A549 (cell line): ENCODE results near the gene DVL2. TPM values are rescaled to one million over a fixed set of nuclear protein-coding genes. Genes with fewer than 3 reads are reported as not detected.

Experiments used
- ATAC-seq, 2 experiments: fragments of 200-7000 bp in 1 of 2; fragments of >200 bp in 1 of 2; cut with Nextera tagmentation in 1 of 2; cut with Tn5 transposase in 1 of 2; 3 replicates each; pipeline versions ENCODE4 v1.8.0 to v1.9.1; 2018 to 2020; ENCODE audit warnings: mild to moderate bottlenecking in 1 of 2, moderate library complexity in 1 of 2
- CTCF ChIA-PET: fragments of 300-600 bp; sonication (Branson Sonifier 250); formaldehyde crosslinking; extraction: SDS; loops from one replicate; lab custom pipeline; 2021; ENCODE audit warnings: antibody characterized with exemption, inconsistent platforms; lab: Yijun Ruan, JAX
- POLR2A ChIA-PET: fragments of 350-600 bp; formaldehyde crosslinking; extraction: SDS; loops from one replicate; lab custom pipeline; 2021; ENCODE audit warnings: antibody characterized with exemption, inconsistent platforms; lab: Yijun Ruan, JAX
- DNase-seq, 2 experiments: peaks; one replicate each; pipeline versions ENCODE4 v3.0.0 to v3.0.0-alpha.2; 2011 to 2016; ENCODE audit warnings: low read depth in 1 of 2, low spot score in 1 of 2
- FAIRE-seq: peaks from 2 replicates; lab custom pipeline; 2011; peaks lifted over from hg19 to GRCh38; lab: Jason Lieb, UNC
- H3K27ac ChIP-seq, 2 experiments: fragments of >200 bp; sonication (Bioruptor Twin); formaldehyde crosslinking; 3 replicates each; pipeline ENCODE4 v1.5.1; 2016 to 2017
- H3K4me1 ChIP-seq: fragments of >200 bp; sonication (Bioruptor Twin); formaldehyde crosslinking; 3 replicates; pipeline ENCODE4 v1.6.1; 2016
- H3K4me2 ChIP-seq: fragments of >200 bp; sonication (Bioruptor Twin); formaldehyde crosslinking; 3 replicates; pipeline ENCODE4 v1.6.1; 2016
- H3K4me3 ChIP-seq: fragments of >200 bp; sonication (Bioruptor Twin); formaldehyde crosslinking; 3 replicates; pipeline ENCODE4 v1.5.1; 2016
- H3K9me3 ChIP-seq: fragments of >200 bp; sonication (Bioruptor Twin); formaldehyde crosslinking; 3 replicates; pipeline ENCODE4 v1.6.1; 2016
- CBX2 ChIP-seq: fragments of 200-600 bp; sonication (generic); IDR thresholded peaks from 2 replicates; pipeline ENCODE4 v1.6.1; 2016; ENCODE audit warnings: low read depth, mild to moderate bottlenecking, borderline replicate concordance
- CEBPB ChIP-seq, 2 experiments: fragments of >200 bp in 1 of 2; sonication (Bioruptor Twin) in 1 of 2; formaldehyde crosslinking in 1 of 2; IDR thresholded peaks; 2 replicates each; pipeline ENCODE4 v1.6.1; 2012 to 2016
- CHD2 ChIP-seq: fragments of 150-350 bp; IDR thresholded peaks from 2 replicates; pipeline ENCODE4 v1.6.1; 2014; ENCODE audit warnings: low read length; ENCODE audit not compliant: partially characterized antibody
- CHD4 ChIP-seq: fragments of 200-600 bp; sonication (generic); IDR thresholded peaks from 2 replicates; pipeline ENCODE4 v1.6.1; 2016; ENCODE audit warnings: antibody characterized with exemption, mild to moderate bottlenecking, borderline replicate concordance
- EHF ChIP-seq: fragments of 250-450 bp; sonication (Bioruptor Pico); IDR thresholded peaks from 2 replicates; pipeline ENCODE4 v1.5.0; 2020; ENCODE audit warnings: mild to moderate bottlenecking
- EP300 ChIP-seq, 2 experiments: fragments of >200 bp; sonication (Bioruptor Twin); formaldehyde crosslinking; IDR thresholded peaks; 2 replicates in 1 of 2; 3 replicates in 1 of 2; pipeline ENCODE4 v1.6.1; 2016 to 2017
- FOSB ChIP-seq: fragments of 250-450 bp; sonication (Bioruptor Pico); IDR thresholded peaks from 2 replicates; pipeline ENCODE4 v1.5.0; 2020; ENCODE audit warnings: mild to moderate bottlenecking, moderate library complexity
- FOSL2 ChIP-seq, 2 experiments: fragments of 450-650 bp in 1 of 2; fragments of >200 bp in 1 of 2; sonication (Bioruptor Twin) in 1 of 2; formaldehyde crosslinking; IDR thresholded peaks; 2 replicates each; pipeline versions ENCODE4 v1.5.0 to v1.6.1; 2016 to 2020; ENCODE audit warnings: mild to moderate bottlenecking in 1 of 2, moderate library complexity in 1 of 2
- FOXS1 ChIP-seq: fragments of 250-450 bp; sonication (Bioruptor Pico); IDR thresholded peaks from 2 replicates; pipeline ENCODE4 v1.5.0; 2020; ENCODE audit warnings: mild to moderate bottlenecking, moderate library complexity
- GATA3 ChIP-seq: IDR thresholded peaks from 2 replicates; pipeline ENCODE4 v1.6.1; 2012; ENCODE audit warnings: borderline replicate concordance
- HDAC2 ChIP-seq: fragments of 200-600 bp; sonication (generic); IDR thresholded peaks from 2 replicates; pipeline ENCODE4 v1.6.1; 2016
- JUNB ChIP-seq: fragments of >200 bp; sonication (Bioruptor Twin); formaldehyde crosslinking; IDR thresholded peaks from 2 replicates; pipeline ENCODE4 v1.6.1; 2016
- KDM1A ChIP-seq: fragments of 200-600 bp; sonication (generic); IDR thresholded peaks from 2 replicates; pipeline ENCODE4 v1.6.1; 2016; ENCODE audit warnings: low read depth, mild to moderate bottlenecking
- NPAS2 ChIP-seq: fragments of 250-450 bp; sonication (Bioruptor Pico); IDR thresholded peaks from 2 replicates; pipeline ENCODE4 v1.8.0; 2022; ENCODE audit warnings: mild to moderate bottlenecking, moderate library complexity, borderline replicate concordance
- PHF8 ChIP-seq: fragments of 200-600 bp; sonication (generic); IDR thresholded peaks from 2 replicates; pipeline ENCODE4 v1.6.1; 2016; ENCODE audit warnings: low read depth, mild to moderate bottlenecking, antibody characterized with exemption, moderate library complexity, borderline replicate concordance
- POLR2A ChIP-seq: IDR thresholded peaks from 2 replicates; pipeline ENCODE4 v1.6.1; 2012; ENCODE audit warnings: mild to moderate bottlenecking, low read length
- RARB ChIP-seq: fragments of 250-450 bp; sonication (Bioruptor Pico); IDR thresholded peaks from 2 replicates; pipeline ENCODE4 v1.8.0; 2021; ENCODE audit warnings: mild to moderate bottlenecking, moderate library complexity
- RCOR1 ChIP-seq: fragments of 150-350 bp; IDR thresholded peaks from 2 replicates; pipeline ENCODE4 v1.6.1; 2014; ENCODE audit warnings: antibody characterized with exemption, low read length, low read depth
- RFX5 ChIP-seq: fragments of 450-650 bp; IDR thresholded peaks from 2 replicates; pipeline ENCODE4 v1.7.1; 2014; ENCODE audit warnings: antibody characterized with exemption, mild to moderate bottlenecking, moderate library complexity
- RNF2 ChIP-seq: fragments of 200-600 bp; sonication (generic); IDR thresholded peaks from 2 replicates; pipeline ENCODE4 v1.6.1; 2016; ENCODE audit warnings: low read depth, mild to moderate bottlenecking, antibody characterized with exemption, moderate library complexity, borderline replicate concordance
- SMC3 ChIP-seq: fragments of >200 bp; sonication (Bioruptor Twin); formaldehyde crosslinking; IDR thresholded peaks from 3 replicates; pipeline ENCODE4 v1.6.1; 2018; ENCODE audit warnings: inconsistent platforms
- TP53 ChIP-seq: fragments of 250-450 bp; sonication (Bioruptor Pico); IDR thresholded peaks from 2 replicates; pipeline ENCODE4 v1.5.0; 2021; ENCODE audit warnings: mild to moderate bottlenecking, moderate library complexity
- WGBS: methylation state at CpG from one replicate; pipeline ENCODE4 v1.1.6; 2017; ENCODE audit errors: missing lambda C conversion rate; 5-methylcytosine and 5-hydroxymethylcytosine counted together
- polyA plus RNA-seq, 4 experiments: library from polyadenylated mRNA; depleted of rRNA in 3 of 4; stranded (reverse); fragments of >200 nt; fragmentation: RNase III in 1 of 4; extraction: RNeasy Plus Mini Kit Qiagen cat#74134 plus additional on column Dnase treatment in 1 of 4; gene quantifications; 2 replicates in 3 of 4; 3 replicates in 1 of 4; pipeline ENCODE4 v1.2.3, GENCODE V29; 2011 to 2017
- TF ChIP-seq, protein P1 (sequence below): fragments of 200-600 bp; sonication (generic); IDR thresholded peaks from 2 replicates; pipeline ENCODE4 v1.6.1; 2016; ENCODE audit warnings: antibody characterized with exemption, mild to moderate bottlenecking, moderate library complexity
- TF ChIP-seq, protein P2 (sequence below): fragments of 450-650 bp; IDR thresholded peaks from 2 replicates; pipeline ENCODE4 v1.6.1; 2014; ENCODE audit warnings: antibody characterized with exemption
- TF ChIP-seq, protein P3 (sequence below): IDR thresholded peaks from 2 replicates; pipeline ENCODE4 v1.6.1; 2012
- TF ChIP-seq, protein P4 (sequence below): fragments of 250-450 bp; sonication (Bioruptor Pico); IDR thresholded peaks from 2 replicates; pipeline ENCODE4 v1.5.0; 2020; ENCODE audit warnings: low read depth, mild to moderate bottlenecking, moderate library complexity

Gene DVL2
- polyA plus RNA-seq, 2 of the 4 experiments (the other 2 are of a cell fraction) = 5.7 to 40.4 TPM

DNA sequence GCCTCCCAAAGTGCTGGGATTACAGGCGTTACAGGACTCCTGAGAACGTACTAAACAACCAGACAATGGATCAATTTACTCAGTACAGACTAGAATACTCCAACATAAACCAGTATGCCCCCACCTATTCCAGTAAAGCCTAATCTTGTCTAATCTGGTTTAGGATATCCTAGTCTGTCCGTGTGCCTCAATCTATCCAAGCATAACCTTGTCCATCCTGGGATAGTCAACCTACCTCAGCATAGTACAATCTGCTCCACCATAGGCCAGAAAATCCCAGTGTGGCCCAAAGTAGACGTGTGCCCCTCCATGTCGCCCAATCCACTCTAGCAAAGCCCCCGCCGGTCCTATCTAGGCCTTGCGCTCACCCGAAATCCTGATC lies 625 bp downstream of the DVL2 start (continued):
- TF ChIP-seq, protein P1, sequence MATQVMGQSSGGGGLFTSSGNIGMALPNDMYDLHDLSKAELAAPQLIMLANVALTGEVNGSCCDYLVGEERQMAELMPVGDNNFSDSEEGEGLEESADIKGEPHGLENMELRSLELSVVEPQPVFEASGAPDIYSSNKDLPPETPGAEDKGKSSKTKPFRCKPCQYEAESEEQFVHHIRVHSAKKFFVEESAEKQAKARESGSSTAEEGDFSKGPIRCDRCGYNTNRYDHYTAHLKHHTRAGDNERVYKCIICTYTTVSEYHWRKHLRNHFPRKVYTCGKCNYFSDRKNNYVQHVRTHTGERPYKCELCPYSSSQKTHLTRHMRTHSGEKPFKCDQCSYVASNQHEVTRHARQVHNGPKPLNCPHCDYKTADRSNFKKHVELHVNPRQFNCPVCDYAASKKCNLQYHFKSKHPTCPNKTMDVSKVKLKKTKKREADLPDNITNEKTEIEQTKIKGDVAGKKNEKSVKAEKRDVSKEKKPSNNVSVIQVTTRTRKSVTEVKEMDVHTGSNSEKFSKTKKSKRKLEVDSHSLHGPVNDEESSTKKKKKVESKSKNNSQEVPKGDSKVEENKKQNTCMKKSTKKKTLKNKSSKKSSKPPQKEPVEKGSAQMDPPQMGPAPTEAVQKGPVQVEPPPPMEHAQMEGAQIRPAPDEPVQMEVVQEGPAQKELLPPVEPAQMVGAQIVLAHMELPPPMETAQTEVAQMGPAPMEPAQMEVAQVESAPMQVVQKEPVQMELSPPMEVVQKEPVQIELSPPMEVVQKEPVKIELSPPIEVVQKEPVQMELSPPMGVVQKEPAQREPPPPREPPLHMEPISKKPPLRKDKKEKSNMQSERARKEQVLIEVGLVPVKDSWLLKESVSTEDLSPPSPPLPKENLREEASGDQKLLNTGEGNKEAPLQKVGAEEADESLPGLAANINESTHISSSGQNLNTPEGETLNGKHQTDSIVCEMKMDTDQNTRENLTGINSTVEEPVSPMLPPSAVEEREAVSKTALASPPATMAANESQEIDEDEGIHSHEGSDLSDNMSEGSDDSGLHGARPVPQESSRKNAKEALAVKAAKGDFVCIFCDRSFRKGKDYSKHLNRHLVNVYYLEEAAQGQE = no peak
- no peak for TF ChIP-seq SMC3
- TF ChIP-seq CBX2 = no peak
- no peak for TF ChIP-seq CEBPB (IDR thresholded peaks at IDR 0.05)
- no peak for TF ChIP-seq FOXS1 (CRISPR knock-in tag)
- no peak for TF ChIP-seq EHF (CRISPR knock-in tag)
- no peak for TF ChIP-seq CHD2
- TF ChIP-seq, protein P2, sequence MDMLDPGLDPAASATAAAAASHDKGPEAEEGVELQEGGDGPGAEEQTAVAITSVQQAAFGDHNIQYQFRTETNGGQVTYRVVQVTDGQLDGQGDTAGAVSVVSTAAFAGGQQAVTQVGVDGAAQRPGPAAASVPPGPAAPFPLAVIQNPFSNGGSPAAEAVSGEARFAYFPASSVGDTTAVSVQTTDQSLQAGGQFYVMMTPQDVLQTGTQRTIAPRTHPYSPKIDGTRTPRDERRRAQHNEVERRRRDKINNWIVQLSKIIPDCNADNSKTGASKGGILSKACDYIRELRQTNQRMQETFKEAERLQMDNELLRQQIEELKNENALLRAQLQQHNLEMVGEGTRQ = no peak

DNA sequence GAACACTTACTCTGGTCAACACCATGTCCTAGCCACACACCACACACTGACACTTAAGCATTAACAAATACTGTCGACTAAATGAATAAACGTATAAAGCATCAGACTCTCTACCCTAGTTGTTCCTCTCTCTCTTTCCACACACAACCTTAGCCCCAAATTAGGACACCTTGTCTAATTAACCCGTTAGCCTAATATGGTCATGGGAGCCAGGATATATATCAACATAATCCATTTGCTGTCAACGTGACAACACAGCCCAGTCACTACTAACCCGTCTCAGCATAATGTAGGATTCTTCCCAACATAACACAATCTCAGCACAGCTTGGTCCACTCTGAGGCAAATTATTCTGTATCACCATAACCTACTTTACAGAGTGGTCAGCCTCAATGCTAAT lies 2.2 kb downstream of the DVL2 start:
- no peak overlapping the region for H3K27ac ChIP-seq
- CTCF ChIA-PET = interaction anchor here (0.5 to 17.3 kb wide), 5 partner anchors 10 to 186 kb away, joined by 3 to 169 read pairs (median 7); partner anchors contain the start of genes ACADVL and DLG4
- ATAC-seq = no peak
- WGBS = 93% methylated on average over 5 of the region's 5 CpGs
- DNase-seq = no peak
- FAIRE-seq = peak; percentile 28
- no peak for TF ChIP-seq FOSB (CRISPR knock-in tag)
- no peak for TF ChIP-seq EP300 (IDR thresholded peaks at IDR 0.05)
- TF ChIP-seq GATA3 = no peak
- no peak for TF ChIP-seq RARB (CRISPR knock-in tag)
- no peak for TF ChIP-seq KDM1A
- peak overlapping the region; percentile 92 for H3K4me2 ChIP-seq
- H3K9me3 ChIP-seq = no peaks in the 10 kb centered on the region
- peaks cover 49% of the 10 kb centered on the region for H3K4me1 ChIP-seq
- no peak overlapping the region for H3K4me3 ChIP-seq
- POLR2A ChIA-PET = interaction anchor here (0.7 kb wide), 1 partner anchor 17 kb away, joined by 3 read pairs; no protein-coding TSS in a partner anchor

DNA sequence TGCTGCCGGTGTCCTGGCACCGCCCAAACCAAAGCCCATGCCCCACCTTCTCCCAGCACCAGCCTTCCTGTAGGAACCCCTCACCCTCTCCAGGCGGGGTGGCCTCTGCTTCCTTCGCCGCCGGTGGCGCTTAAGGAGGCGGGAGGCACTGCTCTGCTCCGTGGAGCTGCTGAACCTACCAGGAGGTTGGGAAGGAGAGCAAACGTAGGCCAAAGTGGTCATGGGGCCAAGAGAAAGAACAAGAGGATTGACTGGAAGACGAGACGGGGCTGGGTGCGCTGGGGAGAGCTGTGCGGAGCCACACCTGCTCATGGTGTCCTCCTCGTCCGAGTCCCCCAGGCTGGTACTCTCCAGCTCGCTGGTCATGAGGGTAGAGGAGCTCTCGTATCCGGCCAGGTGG lies 4.8 kb downstream of the DVL2 start:
- CTCF ChIA-PET = interaction anchor here (1.4 to 17.3 kb wide), 4 partner anchors 8 to 184 kb away, joined by 4 to 169 read pairs (median 6); partner anchors contain the start of genes ACADVL and DLG4
- TF ChIP-seq RFX5 = no peak
- TF ChIP-seq HDAC2 = no peak
- no peak for TF ChIP-seq EHF (CRISPR knock-in tag)
- TF ChIP-seq, protein P3, sequence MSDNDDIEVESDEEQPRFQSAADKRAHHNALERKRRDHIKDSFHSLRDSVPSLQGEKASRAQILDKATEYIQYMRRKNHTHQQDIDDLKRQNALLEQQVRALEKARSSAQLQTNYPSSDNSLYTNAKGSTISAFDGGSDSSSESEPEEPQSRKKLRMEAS = no peak
- no peak for TF ChIP-seq PHF8
- TF ChIP-seq JUNB = no peak
- TF ChIP-seq FOSL2 (IDR thresholded peaks at IDR 0.05) = no peak
- TF ChIP-seq FOSL2 (CRISPR knock-in tag; IDR thresholded peaks at IDR 0.05) = no peak
- no peak for TF ChIP-seq CHD4
- no peak for TF ChIP-seq RNF2
- TF ChIP-seq TP53 (CRISPR knock-in tag) = no peak
- no peak for TF ChIP-seq RCOR1
- TF ChIP-seq CBX2 = no peak
- no peak for TF ChIP-seq NPAS2
- TF ChIP-seq, protein P4, sequence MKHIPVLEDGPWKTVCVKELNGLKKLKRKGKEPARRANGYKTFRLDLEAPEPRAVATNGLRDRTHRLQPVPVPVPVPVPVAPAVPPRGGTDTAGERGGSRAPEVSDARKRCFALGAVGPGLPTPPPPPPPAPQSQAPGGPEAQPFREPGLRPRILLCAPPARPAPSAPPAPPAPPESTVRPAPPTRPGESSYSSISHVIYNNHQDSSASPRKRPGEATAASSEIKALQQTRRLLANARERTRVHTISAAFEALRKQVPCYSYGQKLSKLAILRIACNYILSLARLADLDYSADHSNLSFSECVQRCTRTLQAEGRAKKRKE = no peak
- no peak for TF ChIP-seq POLR2A
- no peak overlapping the region for H3K4me3 ChIP-seq
- H3K4me1 ChIP-seq = peaks cover 23% of the 10 kb centered on the region
- FAIRE-seq (no peak), ATAC-seq (no peak), DNase-seq (no peak)
- no peak overlapping the region for H3K27ac ChIP-seq
- no peaks in the 10 kb centered on the region for H3K9me3 ChIP-seq
- WGBS = 94% methylated on average over 19 of the region's 19 CpGs
- POLR2A ChIA-PET = interaction anchor here (0.6 to 0.9 kb wide), 2 partner anchors 9 to 174 kb away, joined by 3 to 4 read pairs; partner anchors contain the start of genes ACADVL, DLG4 and TMEM256
- no peak overlapping the region for H3K4me2 ChIP-seq
